K562 treated with DMSO at 1 percent for 24 hours (cell line): ENCODE results near the gene IRF2. TPM values are rescaled to one million over a fixed set of nuclear protein-coding genes. Genes with fewer than 3 reads are reported as not detected.

Experiments
- total RNA-seq: library from RNA; unstranded; fragments of 300-600 nt; gene quantifications from 2 replicates; pipeline ENCODE4 v1.2.3, GENCODE V29; 2022; ENCODE audit warnings: low read depth; ENCODE audit not compliant: insufficient read depth

The IRF2 gene
- 13.6 and 21.1 TPM in 2 replicates for total RNA-seq

DNA sequence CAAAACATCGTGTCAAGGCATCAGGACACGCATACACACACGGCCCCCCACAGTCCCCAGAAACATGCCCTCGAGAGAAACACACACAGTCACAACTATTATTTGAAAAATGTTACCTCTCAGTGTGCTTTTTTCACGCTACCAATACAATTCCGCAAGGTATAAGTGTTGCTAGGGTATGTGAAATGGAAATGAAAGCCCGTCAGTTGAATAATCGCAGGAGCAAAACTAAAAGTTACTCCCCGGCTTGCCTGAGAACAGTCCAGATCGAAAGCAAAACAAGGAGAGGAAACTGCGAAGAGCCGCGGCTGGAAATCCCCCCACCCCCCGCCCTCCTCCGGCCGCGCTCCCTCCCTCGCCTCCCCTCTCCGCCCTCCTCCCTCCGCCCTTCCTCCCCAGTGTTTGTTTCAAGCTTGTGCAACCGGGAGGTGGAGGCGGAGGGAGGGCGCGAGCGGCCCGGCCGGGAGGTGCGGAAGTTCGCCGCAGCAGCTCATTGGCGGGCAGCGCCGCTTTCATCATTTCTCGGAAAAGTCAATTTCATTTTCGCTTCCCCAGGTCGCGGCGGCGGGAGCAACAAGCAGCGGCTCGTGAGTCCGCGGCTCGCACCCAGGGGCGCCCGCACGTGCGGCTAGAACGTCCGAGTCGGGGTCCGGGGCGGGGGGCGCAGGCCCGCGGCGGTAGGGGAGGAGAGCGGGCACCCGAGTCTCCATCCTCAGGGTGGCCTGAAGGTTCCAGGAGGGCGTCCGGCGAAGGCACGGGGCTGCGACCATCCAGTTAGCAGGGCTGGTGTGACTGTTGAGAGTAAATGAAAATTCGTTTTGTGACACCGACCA lies at the start of gene IRF2:
Gene IRF2, minus strand, starts transcription at position 288 of the 833 bp plus-strand sequence. CDS start 45,486 bp downstream, outside the sequence.

Other genes starting within 250 kb of the IRF2 start
- 20.1 and 24.1 TPM in 2 replicates for gene CASP3, start 174.9 kb upstream of the IRF2 start, total RNA-seq
- gene PRIMPOL, start 175.2 kb upstream of the IRF2 start, total RNA-seq: 10.9 and 24.3 TPM in 2 replicates